SK-N-SH treated with all-trans-retinoic acid at 6 μM for 48 hours (cell line): ENCODE results near the gene HS3ST4.

Experiments
- ATAC-seq: fragments of 200-7000 bp; cut with Tn5 transposase; 3 replicates; pipeline ENCODE4 v1.9.1; 2020; ENCODE audit warnings: mild to moderate bottlenecking, moderate library complexity
- ARNTL ChIP-seq: fragments of 450-650 bp; formaldehyde crosslinking; IDR thresholded peaks from 2 replicates; pipeline ENCODE4 v1.5.0; 2020; ENCODE audit warnings: low read depth, mild to moderate bottlenecking, moderate library complexity, borderline replicate concordance
- BACH2 ChIP-seq: fragments of 250-450 bp; sonication (Bioruptor Pico); IDR thresholded peaks from 2 replicates; pipeline ENCODE4 v1.9.0; 2021; ENCODE audit warnings: mild to moderate bottlenecking, borderline replicate concordance
- CREB5 ChIP-seq: fragments of 250-450 bp; sonication (Bioruptor Pico); IDR thresholded peaks from 2 replicates; pipeline ENCODE4 v1.5.1; 2020; ENCODE audit warnings: low read depth, mild to moderate bottlenecking, moderate library complexity
- CSDC2 ChIP-seq: fragments of 250-450 bp; sonication (Bioruptor Pico); IDR thresholded peaks from 2 replicates; pipeline ENCODE4 v1.5.0; 2020; ENCODE audit warnings: mild to moderate bottlenecking, moderate library complexity
- CSRNP3 ChIP-seq: fragments of 250-450 bp; sonication (Bioruptor Pico); IDR thresholded peaks from 2 replicates; pipeline ENCODE4 v1.5.1; 2021; ENCODE audit warnings: mild to moderate bottlenecking, moderate library complexity
- ESRRG ChIP-seq: fragments of 250-450 bp; sonication (Bioruptor Pico); IDR thresholded peaks from 2 replicates; pipeline ENCODE4 v1.6.1; 2021; ENCODE audit warnings: mild to moderate bottlenecking
- ISL1 ChIP-seq: fragments of 250-450 bp; sonication (Bioruptor Pico); IDR thresholded peaks from 2 replicates; pipeline ENCODE4 v2.1.2; 2022; ENCODE audit warnings: mild to moderate bottlenecking, moderate library complexity
- PPARA ChIP-seq: fragments of 250-450 bp; sonication (Bioruptor Pico); IDR thresholded peaks from 2 replicates; pipeline ENCODE4 v1.5.0; 2020; ENCODE audit warnings: mild to moderate bottlenecking, borderline replicate concordance
- RARB ChIP-seq: fragments of 250-450 bp; sonication (Bioruptor Pico); IDR thresholded peaks from 2 replicates; pipeline ENCODE4 v1.8.0; 2021; ENCODE audit warnings: mild to moderate bottlenecking, moderate library complexity
- SNAI2 ChIP-seq: fragments of 250-450 bp; sonication (Bioruptor Pico); IDR thresholded peaks from 2 replicates; pipeline ENCODE4 v1.5.0; 2020; ENCODE audit warnings: mild to moderate bottlenecking, moderate library complexity
- TCF4 ChIP-seq: fragments of 250-450 bp; sonication (Bioruptor Pico); IDR thresholded peaks from 2 replicates; pipeline ENCODE4 v1.8.0; 2021; ENCODE audit warnings: mild to moderate bottlenecking, moderate library complexity, borderline replicate concordance
- TOX ChIP-seq: fragments of 250-450 bp; sonication (Bioruptor Pico); IDR thresholded peaks from 2 replicates; pipeline ENCODE4 v1.8.0; 2021; ENCODE audit warnings: mild to moderate bottlenecking, moderate library complexity, borderline replicate concordance
- ZC3H10 ChIP-seq: fragments of 250-450 bp; sonication (Bioruptor Pico); IDR thresholded peaks from 2 replicates; pipeline ENCODE4 v1.5.1; 2021; ENCODE audit warnings: mild to moderate bottlenecking, moderate library complexity
- ZFP3 ChIP-seq: fragments of 250-450 bp; sonication (Bioruptor Pico); IDR thresholded peaks from 2 replicates; pipeline ENCODE4 v1.5.0; 2020; ENCODE audit warnings: mild to moderate bottlenecking, moderate library complexity
- ZNF565 ChIP-seq: fragments of 450-650 bp; formaldehyde crosslinking; conservative IDR thresholded peaks from 2 replicates; pipeline ENCODE4 v1.5.0; 2020; ENCODE audit warnings: low read depth, mild to moderate bottlenecking, moderate library complexity
- ZNF70 ChIP-seq: fragments of 450-650 bp; formaldehyde crosslinking; IDR thresholded peaks from 2 replicates; pipeline ENCODE4 v1.5.0; 2020; ENCODE audit warnings: mild to moderate bottlenecking, moderate library complexity
- TF ChIP-seq, protein P1 (sequence below): fragments of 250-450 bp; sonication (Bioruptor Pico); IDR thresholded peaks from 2 replicates; pipeline ENCODE4 v1.5.0; 2020; ENCODE audit warnings: mild to moderate bottlenecking, moderate library complexity
- TF ChIP-seq, protein P2 (sequence below): fragments of 250-450 bp; sonication (Bioruptor Pico); IDR thresholded peaks from 2 replicates; pipeline ENCODE4 v1.8.0; 2021; ENCODE audit warnings: low read depth, mild to moderate bottlenecking, moderate library complexity, borderline replicate concordance

The HS3ST4 gene

GRCh38 chr16:25699069-25699468, 7.3 kb downstream of the HS3ST4 start (continued):
- TF ChIP-seq CSRNP3: no peak
- TF ChIP-seq ESRRG (CRISPR knock-in tag): no peak

DNA sequence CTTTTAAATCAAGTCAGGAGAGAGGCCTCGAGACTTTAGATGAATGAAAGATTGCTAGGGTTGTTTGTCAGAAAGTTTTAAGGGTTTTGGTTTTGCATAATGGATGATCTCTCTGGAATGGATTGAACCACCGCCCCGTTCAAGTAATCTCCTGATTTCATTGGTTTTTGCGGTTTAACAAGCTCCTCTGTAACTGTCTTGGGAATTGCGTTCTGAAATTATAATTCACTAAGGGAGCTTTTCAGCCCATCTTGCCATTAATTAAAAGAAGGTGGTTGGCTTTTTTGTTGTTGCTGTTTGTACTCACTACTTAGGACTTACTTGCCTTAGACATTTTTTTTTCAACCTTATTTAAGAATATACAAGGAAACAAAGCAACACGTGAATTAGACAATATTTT, 8.8 kb downstream of the HS3ST4 start:
- ATAC-seq: no peak

DNA sequence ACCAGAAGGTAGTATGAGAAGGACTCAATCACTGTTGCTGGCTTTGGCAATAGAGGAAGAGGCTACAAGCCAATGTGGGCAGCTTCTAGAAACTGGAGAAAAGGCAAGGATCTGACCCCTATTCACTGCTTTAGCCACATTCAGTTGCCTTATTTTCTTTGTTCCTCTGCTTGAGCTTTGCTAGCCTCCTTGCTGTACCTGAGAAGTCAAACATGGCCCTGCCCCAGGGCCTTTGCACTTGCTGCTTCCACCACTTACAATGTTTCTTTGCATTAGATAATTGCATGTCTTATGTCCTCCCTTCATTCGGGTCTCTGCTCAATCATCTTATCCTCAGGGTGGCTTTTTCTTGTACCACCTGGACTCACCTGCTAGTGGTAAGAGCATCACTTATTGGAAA, 15.8 kb downstream of the HS3ST4 start:
- no peak for ATAC-seq
- TF ChIP-seq RARB (CRISPR knock-in tag): no peak
- no peak for TF ChIP-seq TOX (CRISPR knock-in tag)
- no peak for TF ChIP-seq ISL1
- TF ChIP-seq BACH2 (CRISPR knock-in tag): no peak
- no peak for TF ChIP-seq CSRNP3
- no peak for TF ChIP-seq ZNF70

More for the DNA sequence above, 8.8 kb downstream of the HS3ST4 start:
- no peak for TF ChIP-seq RARB (CRISPR knock-in tag)
- no peak for TF ChIP-seq ZFP3
- TF ChIP-seq, protein P1, sequence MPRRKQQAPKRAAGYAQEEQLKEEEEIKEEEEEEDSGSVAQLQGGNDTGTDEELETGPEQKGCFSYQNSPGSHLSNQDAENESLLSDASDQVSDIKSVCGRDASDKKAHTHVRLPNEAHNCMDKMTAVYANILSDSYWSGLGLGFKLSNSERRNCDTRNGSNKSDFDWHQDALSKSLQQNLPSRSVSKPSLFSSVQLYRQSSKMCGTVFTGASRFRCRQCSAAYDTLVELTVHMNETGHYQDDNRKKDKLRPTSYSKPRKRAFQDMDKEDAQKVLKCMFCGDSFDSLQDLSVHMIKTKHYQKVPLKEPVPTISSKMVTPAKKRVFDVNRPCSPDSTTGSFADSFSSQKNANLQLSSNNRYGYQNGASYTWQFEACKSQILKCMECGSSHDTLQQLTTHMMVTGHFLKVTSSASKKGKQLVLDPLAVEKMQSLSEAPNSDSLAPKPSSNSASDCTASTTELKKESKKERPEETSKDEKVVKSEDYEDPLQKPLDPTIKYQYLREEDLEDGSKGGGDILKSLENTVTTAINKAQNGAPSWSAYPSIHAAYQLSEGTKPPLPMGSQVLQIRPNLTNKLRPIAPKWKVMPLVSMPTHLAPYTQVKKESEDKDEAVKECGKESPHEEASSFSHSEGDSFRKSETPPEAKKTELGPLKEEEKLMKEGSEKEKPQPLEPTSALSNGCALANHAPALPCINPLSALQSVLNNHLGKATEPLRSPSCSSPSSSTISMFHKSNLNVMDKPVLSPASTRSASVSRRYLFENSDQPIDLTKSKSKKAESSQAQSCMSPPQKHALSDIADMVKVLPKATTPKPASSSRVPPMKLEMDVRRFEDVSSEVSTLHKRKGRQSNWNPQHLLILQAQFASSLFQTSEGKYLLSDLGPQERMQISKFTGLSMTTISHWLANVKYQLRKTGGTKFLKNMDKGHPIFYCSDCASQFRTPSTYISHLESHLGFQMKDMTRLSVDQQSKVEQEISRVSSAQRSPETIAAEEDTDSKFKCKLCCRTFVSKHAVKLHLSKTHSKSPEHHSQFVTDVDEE (CRISPR knock-in tag): no peak

DNA sequence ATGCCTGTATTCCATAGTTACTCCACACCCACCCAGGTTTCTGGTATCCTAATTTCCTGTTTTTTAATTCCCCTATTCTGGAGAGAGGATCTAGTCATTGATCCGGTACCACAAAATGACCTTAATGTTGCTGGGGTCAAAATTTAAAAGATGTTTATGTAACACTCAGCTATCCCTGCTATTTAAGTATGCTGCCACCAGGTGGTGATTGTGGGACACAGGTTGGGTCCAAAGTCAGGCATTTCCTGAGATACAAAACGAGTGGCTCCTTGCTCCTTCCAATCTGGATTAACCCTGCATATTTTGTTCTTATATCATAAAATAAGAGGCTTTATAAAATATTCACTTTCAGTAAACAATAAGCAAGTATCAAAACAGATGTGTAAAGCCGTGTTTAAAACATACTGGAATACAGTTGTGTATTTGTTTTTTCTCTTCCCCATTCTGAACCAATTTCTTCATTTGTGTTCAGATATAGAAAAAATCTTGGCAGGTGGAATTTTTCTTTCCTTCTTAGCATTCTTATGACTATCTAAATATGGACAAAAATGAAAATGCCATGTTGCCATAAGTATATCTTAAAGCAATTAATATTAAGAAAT, 16.3 kb downstream of the HS3ST4 start:
- no peak for ATAC-seq
- no peak for TF ChIP-seq CSRNP3
- no peak for TF ChIP-seq ZNF70
- TF ChIP-seq TOX (CRISPR knock-in tag): no peak
- TF ChIP-seq, protein P2, sequence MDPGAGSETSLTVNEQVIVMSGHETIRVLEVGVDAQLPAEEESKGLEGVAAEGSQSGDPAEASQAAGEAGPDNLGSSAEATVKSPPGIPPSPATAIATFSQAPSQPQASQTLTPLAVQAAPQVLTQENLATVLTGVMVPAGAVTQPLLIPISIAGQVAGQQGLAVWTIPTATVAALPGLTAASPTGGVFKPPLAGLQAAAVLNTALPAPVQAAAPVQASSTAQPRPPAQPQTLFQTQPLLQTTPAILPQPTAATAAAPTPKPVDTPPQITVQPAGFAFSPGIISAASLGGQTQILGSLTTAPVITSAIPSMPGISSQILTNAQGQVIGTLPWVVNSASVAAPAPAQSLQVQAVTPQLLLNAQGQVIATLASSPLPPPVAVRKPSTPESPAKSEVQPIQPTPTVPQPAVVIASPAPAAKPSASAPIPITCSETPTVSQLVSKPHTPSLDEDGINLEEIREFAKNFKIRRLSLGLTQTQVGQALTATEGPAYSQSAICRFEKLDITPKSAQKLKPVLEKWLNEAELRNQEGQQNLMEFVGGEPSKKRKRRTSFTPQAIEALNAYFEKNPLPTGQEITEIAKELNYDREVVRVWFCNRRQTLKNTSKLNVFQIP: no peak
- TF ChIP-seq ESRRG (CRISPR knock-in tag): no peak
- TF ChIP-seq SNAI2: no peak

DNA sequence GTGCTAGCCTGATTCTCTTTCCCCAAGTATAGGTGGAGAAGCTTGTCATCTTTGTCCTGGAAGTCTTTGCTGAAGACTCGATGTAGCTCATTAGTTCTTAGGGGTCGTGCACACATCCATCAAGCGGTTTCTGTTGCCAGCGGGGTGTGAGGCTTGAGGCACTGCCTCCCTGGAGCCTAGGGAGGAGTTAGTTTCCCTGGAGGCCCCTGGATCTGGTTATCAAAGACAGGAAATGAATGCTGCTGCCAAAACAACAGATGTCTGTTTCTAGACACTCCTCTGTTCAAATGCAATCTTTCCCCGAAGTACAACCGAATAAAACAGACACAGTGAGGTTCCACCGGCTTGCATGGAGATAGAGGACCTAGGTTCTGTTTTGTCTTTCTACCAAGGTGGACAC, 17.5 kb downstream of the HS3ST4 start:
- ATAC-seq: no peak
- TF ChIP-seq ZNF565 (CRISPR knock-in tag): no peak
- TF ChIP-seq, protein P1 (CRISPR knock-in tag): no peak
- no peak for TF ChIP-seq ZNF70
- no peak for TF ChIP-seq CREB5 (CRISPR knock-in tag)
- no peak for TF ChIP-seq ESRRG (CRISPR knock-in tag)
- no peak for TF ChIP-seq SNAI2
- no peak for TF ChIP-seq CSDC2 (CRISPR knock-in tag)
- no peak for TF ChIP-seq ARNTL (CRISPR knock-in tag)
- TF ChIP-seq CSRNP3: no peak
- TF ChIP-seq ZC3H10 (CRISPR knock-in tag): no peak
- no peak for TF ChIP-seq PPARA
- TF ChIP-seq TCF4 (CRISPR knock-in tag): no peak
